ENCODE measurements around the gene HIVEP1.

HIVEP1 gene

GRCh38 chr6:12058172-12058961 lies 46.3 kb downstream of the HIVEP1 start:
- H3K4me3 ChIP-seq (ENCODE audit: low read depth, low read length) = no peak overlapping the region
- TF ChIP-seq CTCF (conservative IDR thresholded peaks at IDR 0.05; ENCODE audit: low read depth, low read length) = no peak
- DNase-seq (ENCODE audit: low read depth) = no peak

GRCh38 chr6:12060780-12061609 lies 48.9 kb downstream of the HIVEP1 start:
- peak; percentile 75 for DNase-seq (ENCODE audit: low read depth)
- peak overlapping the region; percentile 24 for H3K4me3 ChIP-seq (ENCODE audit: low read depth, low read length)
- TF ChIP-seq CTCF (conservative IDR thresholded peaks at IDR 0.05; ENCODE audit: low read depth, low read length) = no peak

- TF ChIP-seq CTCF (conservative IDR thresholded peaks at IDR 0.05; ENCODE audit: low read depth, low read length) = no peak
- no peak overlapping the region for H3K4me3 ChIP-seq (ENCODE audit: low read depth, low read length)
- DNase-seq (ENCODE audit: low read depth) = no peak
Measured at GRCh38 chr6:12062605-12063004, 50.5 kb downstream of the HIVEP1 start.

- DNase-seq (ENCODE audit: low read depth) = no peak
- TF ChIP-seq CTCF (conservative IDR thresholded peaks at IDR 0.05; ENCODE audit: low read depth, low read length) = no peak
- H3K4me3 ChIP-seq (ENCODE audit: low read depth, low read length) = no peak overlapping the region
Measured at GRCh38 chr6:12064131-12064530, 52.0 kb downstream of the HIVEP1 start.

GRCh38 chr6:12064538-12065071 lies 52.5 kb downstream of the HIVEP1 start:
- no peak overlapping the region for H3K4me3 ChIP-seq (ENCODE audit: low read depth, low read length)
- no peak for DNase-seq (ENCODE audit: low read depth)
- no peak for TF ChIP-seq CTCF (conservative IDR thresholded peaks at IDR 0.05; ENCODE audit: low read depth, low read length)

- no peak overlapping the region for H3K4me3 ChIP-seq (ENCODE audit: low read depth, low read length)
- DNase-seq (ENCODE audit: low read depth) = no peak
Measured at GRCh38 chr6:12065321-12066140, 53.4 kb downstream of the HIVEP1 start.

More at GRCh38 chr6:12065321-12066140, 53.4 kb downstream of the HIVEP1 start:
- no peak for TF ChIP-seq CTCF (conservative IDR thresholded peaks at IDR 0.05; ENCODE audit: low read depth, low read length)

Data from choroid plexus epithelial cell (primary cell).